ENCODE results near the gene METTL2A. TPM values are rescaled to one million over a fixed set of nuclear protein-coding genes. Genes with fewer than 3 reads are reported as not detected.
"Not testable (repeated sequence)": the region's sequence is repeated elsewhere in the genome, so short reads cannot be mapped to it uniquely, and the experiment has no call there.

METTL2A gene
- total RNA-seq (10 to 100 TPM; 17.2 to 17.8 TPM), polyA plus RNA-seq (ENCODE audit: insufficient read depth, low read depth, low replicate concordance) (21.0 TPM)
- long read RNA-seq, donor 1, transcript METTL2A-201 (9 exons, 2,537 nt), result major isoform, 7 of 10 reads
- long read RNA-seq, donor 1, partial matches to known transcripts, result 0 of 10 reads
- long read RNA-seq, donor 1, other reads (novel, unspliced or antisense), result 0 of 10 reads
- long read RNA-seq, donor 2, transcript METTL2A-201 (9 exons, 2,537 nt), result major isoform, 5 of 6 reads
- long read RNA-seq, donor 2, partial matches to known transcripts, result 0 of 6 reads
- long read RNA-seq, donor 2, other reads (novel, unspliced or antisense), result 0 of 6 reads

- WGBS, 2 donors, result 1% methylated on average over 31 to 58 of the region's 58 CpGs
These were observed at the start of gene METTL2A for GRCh38 chr17:62423647-62424461. Gene METTL2A, plus strand, starts transcription at chr17:62423897. Its CDS starts 6 bp downstream, at chr17:62423903.

GRCh38 chr17:62380253-62380652 is 43.4 kb upstream of the METTL2A start, which contains the start of gene EFCAB3:
Gene EFCAB3, plus strand, starts transcription at chr17:62380553. Its CDS starts 2,427 bp downstream, at chr17:62382980.
- no peaks in the 10 kb centered on the region for H3K9me3 ChIP-seq
- TF ChIP-seq POLR2A (IDR thresholded peaks at IDR 0.05), result no peak
- no peak for TF ChIP-seq CTCF (IDR thresholded peaks at IDR 0.05)
- no peak for DNase-seq
- no peaks in the 10 kb centered on the region for H3K36me3 ChIP-seq (ENCODE audit: low read depth, missing control alignments)
- intact Hi-C loops (cut with DNase I; ENCODE audit: low total_unique reads), result no loop called here
- H3K27ac ChIP-seq, result no peak within 1 kb of the TSS
- H3K27me3 ChIP-seq, result no peaks in the 10 kb centered on the region
- 85% methylated on average over 3 of the region's 3 CpGs for WGBS, 2 donors
- no peak within 1 kb of the TSS for H3K4me3 ChIP-seq
- H3K4me1 ChIP-seq, result no peaks in the 10 kb centered on the region

More at GRCh38 chr17:62423647-62424461, at the start of gene METTL2A:
- H3K27me3 ChIP-seq; H3K4me1 ChIP-seq; intact Hi-C loops (cut with DNase I; ENCODE audit: low total_unique reads); H3K9me3 ChIP-seq; H3K36me3 ChIP-seq (ENCODE audit: low read depth, missing control alignments): not testable (repeated sequence)
- DNase-seq, result peak; percentile 95
- peak in 2 of 3 experiments; percentile 10 to 19 for TF ChIP-seq CTCF (IDR thresholded peaks at IDR 0.05)
- Histone ChIP-seq H3K4me3 (peak within 1 kb of the TSS; percentile 71 to 80), H3K27ac (peak within 1 kb of the TSS in 1 of 2 donors; percentile 8)

DNA sequence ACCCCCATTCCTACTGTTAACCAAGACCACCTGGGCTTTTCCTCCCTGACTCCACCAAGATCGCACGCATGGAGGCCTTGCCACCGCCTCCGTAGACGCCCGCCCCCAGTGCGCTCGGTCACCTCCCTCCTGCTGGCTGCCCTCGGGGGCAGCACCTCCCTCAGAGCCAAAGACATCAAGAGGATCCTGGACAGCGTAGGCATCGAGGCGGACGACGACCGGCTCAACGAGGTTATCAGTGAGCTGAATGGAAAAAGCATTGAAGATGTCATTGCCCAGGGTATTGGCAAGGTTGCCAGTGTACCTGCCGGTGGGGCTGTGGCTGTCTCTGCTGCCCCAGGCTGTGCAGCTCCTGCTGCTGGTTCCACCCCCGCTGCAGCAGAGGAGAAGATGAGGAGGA is 42.1 kb upstream of the METTL2A start:
- H3K27me3 ChIP-seq, result no peaks in the 10 kb centered on the region
- WGBS, 2 donors, result 82% methylated on average over 16 to 18 of the region's 18 CpGs
- DNase-seq, result no peak
- no peaks in the 10 kb centered on the region for H3K4me1 ChIP-seq
- H3K9me3 ChIP-seq, result no peaks in the 10 kb centered on the region
- H3K4me3 ChIP-seq, result no peak overlapping the region
- no peaks in the 10 kb centered on the region for H3K36me3 ChIP-seq (ENCODE audit: low read depth, missing control alignments)
- TF ChIP-seq CTCF (IDR thresholded peaks at IDR 0.05), result no peak
- TF ChIP-seq POLR2A (IDR thresholded peaks at IDR 0.05), result no peak
- intact Hi-C loops (cut with DNase I; ENCODE audit: low total_unique reads), result no loop called here
- H3K27ac ChIP-seq, result no peak overlapping the region

- intact Hi-C loops (cut with DNase I; ENCODE audit: low total_unique reads), result no loop called here
- H3K36me3 ChIP-seq (ENCODE audit: low read depth, missing control alignments), result no peaks in the 10 kb centered on the region
- WGBS, 2 donors, result 62 to 78% methylated on average over 1 of the region's 1 CpG
- no peak overlapping the region for H3K4me3 ChIP-seq
- no peak overlapping the region for H3K27ac ChIP-seq
- H3K9me3 ChIP-seq, result no peaks in the 10 kb centered on the region
- no peaks in the 10 kb centered on the region for H3K27me3 ChIP-seq
- no peak for TF ChIP-seq CTCF (IDR thresholded peaks at IDR 0.05)
- TF ChIP-seq POLR2A (IDR thresholded peaks at IDR 0.05), result no peak
- H3K4me1 ChIP-seq, result no peaks in the 10 kb centered on the region
- DNase-seq, result no peak
These were observed 34.8 kb upstream of the METTL2A start for GRCh38 chr17:62388856-62389255.
